Endothelial cell (in vitro differentiated cells): ENCODE measurements around the gene ZFP1. TPM values are rescaled to one million over a fixed set of nuclear protein-coding genes. Genes with fewer than 3 reads are reported as not detected.
A peak's percentile ranks its signal among the peaks of the same experiment; 100 is the strongest.

Experiments
- DNase-seq: peaks from one replicate; pipeline ENCODE4 v3.0.0; 2021; ENCODE audit warnings: low spot score
- H3K27ac Mint-ChIP-seq: one replicate; pipeline ENCODE4 v1.8.0; 2021; ENCODE audit warnings: mixed read lengths, inconsistent platforms; ENCODE audit not compliant: unreplicated experiment
- H3K27me3 Mint-ChIP-seq: one replicate; pipeline ENCODE4 v1.8.0; 2021; ENCODE audit warnings: mild to moderate bottlenecking, moderate library complexity, mixed read lengths, inconsistent platforms; ENCODE audit not compliant: unreplicated experiment
- H3K36me3 Mint-ChIP-seq: one replicate; pipeline ENCODE4 v1.8.0; 2021; ENCODE audit warnings: mild to moderate bottlenecking, low read depth, mixed read lengths, inconsistent platforms; ENCODE audit not compliant: unreplicated experiment
- H3K4me1 Mint-ChIP-seq: one replicate; pipeline ENCODE4 v1.8.0; 2021; ENCODE audit warnings: mild to moderate bottlenecking, mixed read lengths, inconsistent platforms; ENCODE audit not compliant: unreplicated experiment
- H3K4me3 Mint-ChIP-seq: one replicate; pipeline ENCODE4 v1.8.0; 2021; ENCODE audit warnings: mild to moderate bottlenecking, mixed read lengths, inconsistent platforms; ENCODE audit not compliant: unreplicated experiment
- H3K9me3 Mint-ChIP-seq: one replicate; pipeline ENCODE4 v1.8.0; 2021; ENCODE audit warnings: mixed read lengths, inconsistent platforms; ENCODE audit not compliant: unreplicated experiment
- CTCF ChIP-seq: fragments of 200-600 bp; sonication (generic); IDR thresholded peaks from one replicate; pipeline ENCODE4 v1.5.0; 2021; ENCODE audit warnings: antibody characterized with exemption; ENCODE audit not compliant: unreplicated experiment
- total RNA-seq: library from RNA; stranded (reverse); fragmentation: NEBNext Ultra II Directional; extraction: Animal tissue kit (Norgen Biotek cat#: 25700); gene quantifications from one replicate; pipeline ENCODE4 v1.2.1, GENCODE V29; 2021; ENCODE audit not compliant: unreplicated experiment

ZFP1 gene
- total RNA-seq, 1 donor from 2014 or later, result 12.0 TPM

- H3K27me3 Mint-ChIP-seq, result peaks cover 34% of the 10 kb centered on the region
- peak overlapping the region; percentile 59 for H3K4me3 Mint-ChIP-seq
- no peak for TF ChIP-seq CTCF
- H3K4me1 Mint-ChIP-seq, result peaks cover 38% of the 10 kb centered on the region
- DNase-seq, result no peak
- peaks cover 11% of the 10 kb centered on the region for H3K36me3 Mint-ChIP-seq
- H3K9me3 Mint-ChIP-seq, result no peaks in the 10 kb centered on the region
- H3K27ac Mint-ChIP-seq, result no peak overlapping the region
Observed at GRCh38 chr16:75113541-75114121, 34.7 kb upstream of the ZFP1 start.

GRCh38 chr16:75114179-75114945 is 34.0 kb upstream of the ZFP1 start:
- peaks cover 36% of the 10 kb centered on the region for H3K4me1 Mint-ChIP-seq
- H3K27me3 Mint-ChIP-seq, result peaks cover 34% of the 10 kb centered on the region
- DNase-seq, result no peak
- peaks cover 10% of the 10 kb centered on the region for H3K36me3 Mint-ChIP-seq
- no peak overlapping the region for H3K27ac Mint-ChIP-seq
- H3K4me3 Mint-ChIP-seq, result no peak overlapping the region
- no peak for TF ChIP-seq CTCF
- no peaks in the 10 kb centered on the region for H3K9me3 Mint-ChIP-seq

- no peak overlapping the region for H3K27ac Mint-ChIP-seq
- no peak overlapping the region for H3K4me3 Mint-ChIP-seq
- peaks cover 28% of the 10 kb centered on the region for H3K4me1 Mint-ChIP-seq
- H3K27me3 Mint-ChIP-seq, result peaks cover 31% of the 10 kb centered on the region
- no peak for TF ChIP-seq CTCF
- H3K9me3 Mint-ChIP-seq, result no peaks in the 10 kb centered on the region
- no peak for DNase-seq
- peaks cover 5% of the 10 kb centered on the region for H3K36me3 Mint-ChIP-seq
Observed at GRCh38 chr16:75114946-75115825, 33.1 kb upstream of the ZFP1 start.

- Mint-ChIP-seq H3K36me3 (peaks cover 2% of the 10 kb centered on the region), H3K27ac (peak within 1 kb of the TSS; percentile 31), H3K4me1 (peaks cover 19% of the 10 kb centered on the region), H3K27me3 (peaks cover 26% of the 10 kb centered on the region), H3K9me3 (no peaks in the 10 kb centered on the region), H3K4me3 (peak within 1 kb of the TSS; percentile 53)
- DNase-seq, result no peak
- no peak for TF ChIP-seq CTCF
Observed at GRCh38 chr16:75116081-75116910, 32.0 kb upstream of the ZFP1 start, which contains the start of gene LDHD. Gene LDHD, minus strand, starts transcription at chr16:75116780. Its CDS starts 60 bp downstream, at chr16:75116720.
